CD4-positive, CD25-positive, alpha-beta regulatory T cell (primary cell): ENCODE data around the gene MGAT5. TPM values are rescaled to one million over a fixed set of nuclear protein-coding genes. Genes with fewer than 3 reads are reported as not detected.

ENCODE experiments used
- ATAC-seq, 2 donors: fragments of 150-1000 bp; cut with Tn5 transposase; one replicate each; pipeline ENCODE4 v1.10.0; 2021; ENCODE audit warnings: low read depth in 2 of 2, moderate number of reproducible peaks in 2 of 2, moderate library complexity in 1 of 2
- DNase-seq, 3 donors: peaks; one replicate each; pipeline versions ENCODE4 v3.0.0 to v3.0.0-alpha.2; 2012 to 2022; ENCODE audit warnings: mixed read lengths in 1 of 3
- H3K27ac ChIP-seq: one replicate; pipeline ENCODE4 v1.7.0; 2013; ENCODE audit warnings: mild to moderate bottlenecking, low read length; ENCODE audit not compliant: insufficient read depth, poor library complexity, severe bottlenecking
- H3K27me3 ChIP-seq: one replicate; pipeline ENCODE4 v1.7.0; 2013; ENCODE audit warnings: low read length; ENCODE audit not compliant: control insufficient read depth, insufficient read depth
- H3K36me3 ChIP-seq: one replicate; pipeline ENCODE4 v1.7.0; 2013; ENCODE audit warnings: mild to moderate bottlenecking, low read length, moderate library complexity; ENCODE audit not compliant: control insufficient read depth, insufficient read depth
- H3K4me1 ChIP-seq: 2 replicates; pipeline ENCODE4 v1.7.0; 2013; ENCODE audit warnings: mild to moderate bottlenecking, low read length; ENCODE audit not compliant: insufficient read depth, control insufficient read depth, poor library complexity, severe bottlenecking
- H3K4me3 ChIP-seq: one replicate; pipeline ENCODE4 v1.7.0; 2013; ENCODE audit warnings: low read depth, mild to moderate bottlenecking, low read length, moderate library complexity
- H3K9me3 ChIP-seq, 2 experiments: 1 replicate in 1 of 2; 2 replicates in 1 of 2; pipeline ENCODE4 v1.7.0; 2013; ENCODE audit warnings: low read length in 2 of 2, mild to moderate bottlenecking in 1 of 2, moderate library complexity in 1 of 2; ENCODE audit not compliant: control insufficient read depth in 2 of 2
- H3K27ac Mint-ChIP-seq, 3 donors: one replicate each; pipeline ENCODE4 v1.8.0; 2020 to 2022; ENCODE audit warnings: mild to moderate bottlenecking in 3 of 3, mixed read lengths in 3 of 3, moderate library complexity in 2 of 3
- H3K27me3 Mint-ChIP-seq: one replicate; pipeline ENCODE4 v1.8.0; 2022; ENCODE audit warnings: mild to moderate bottlenecking, mixed read lengths
- H3K36me3 Mint-ChIP-seq: one replicate; pipeline ENCODE4 v1.8.0; 2020; ENCODE audit warnings: mixed read lengths
- H3K4me1 Mint-ChIP-seq, 4 donors: one replicate each; pipeline ENCODE4 v1.8.0; 2020 to 2022; ENCODE audit warnings: mixed read lengths in 4 of 4, mild to moderate bottlenecking in 1 of 4
- H3K4me3 Mint-ChIP-seq, 4 donors: one replicate each; pipeline ENCODE4 v1.8.0; 2020 to 2022; ENCODE audit warnings: mild to moderate bottlenecking in 4 of 4, mixed read lengths in 4 of 4, moderate library complexity in 3 of 4
- H3K9me3 Mint-ChIP-seq, 7 donors: one replicate each; pipeline ENCODE4 v1.8.0; 2020 to 2022; ENCODE audit warnings: mixed read lengths in 7 of 7, mild to moderate bottlenecking in 3 of 7, moderate library complexity in 2 of 7
- polyA plus RNA-seq, 4 donors: library from polyadenylated mRNA; unstranded; fragments of 300-500 nt; fragmentation: Illumina TruSeq; gene quantifications; one replicate each; pipeline ENCODE4 v1.2.3, GENCODE V29; 2021
- total RNA-seq: library from RNA; stranded (reverse); gene quantifications from one replicate; pipeline ENCODE4 v1.2.3, GENCODE V29; 2022

Gene MGAT5
- total and polyA plus RNA-seq, 5 donors from 2014 or later: 3.6 to 68.8 (median 6.9) TPM

GRCh38 chr2:134454426-134454825 lies 200.6 kb downstream of the MGAT5 start:
- Histone ChIP-seq H3K4me1 (no peaks in the 10 kb centered on the region), H3K27ac (no peak overlapping the region), H3K4me3 (no peak overlapping the region), H3K36me3 (peaks cover 7% of the 10 kb centered on the region), H3K9me3 (no peaks in the 10 kb centered on the region), H3K27me3 (no peaks in the 10 kb centered on the region)
- H3K27ac Mint-ChIP-seq: no peak overlapping the region
- ATAC-seq: no peak
- peaks cover 15% of the 10 kb centered on the region for H3K36me3 Mint-ChIP-seq
- no peak overlapping the region for H3K4me3 Mint-ChIP-seq
- peaks cover 0 to 4% (median 1%) of the 10 kb centered on the region in 4 donors for H3K4me1 Mint-ChIP-seq
- peaks cover 4% of the 10 kb centered on the region for H3K27me3 Mint-ChIP-seq
- DNase-seq: no peak
- peaks cover 0 to 1% (median 0%) of the 10 kb centered on the region in 7 donors for H3K9me3 Mint-ChIP-seq

GRCh38 chr2:134454931-134455330 lies 201.1 kb downstream of the MGAT5 start:
- no peak overlapping the region for H3K4me3 Mint-ChIP-seq
- H3K27ac Mint-ChIP-seq: no peak overlapping the region
- no peaks in the 10 kb centered on the region for H3K9me3 ChIP-seq
- H3K4me3 ChIP-seq: no peak overlapping the region
- no peak for DNase-seq
- peaks cover 7% of the 10 kb centered on the region for H3K36me3 ChIP-seq
- no peak for ATAC-seq
- no peak overlapping the region for H3K27ac ChIP-seq
- H3K9me3 Mint-ChIP-seq: peaks cover 0 to 1% (median 0%) of the 10 kb centered on the region in 7 donors
- H3K27me3 Mint-ChIP-seq: peaks cover 4% of the 10 kb centered on the region
- no peaks in the 10 kb centered on the region for H3K27me3 ChIP-seq
- H3K4me1 Mint-ChIP-seq: peaks cover 0 to 4% (median 1%) of the 10 kb centered on the region in 4 donors
- no peaks in the 10 kb centered on the region for H3K4me1 ChIP-seq
- peaks cover 15% of the 10 kb centered on the region for H3K36me3 Mint-ChIP-seq

DNA sequence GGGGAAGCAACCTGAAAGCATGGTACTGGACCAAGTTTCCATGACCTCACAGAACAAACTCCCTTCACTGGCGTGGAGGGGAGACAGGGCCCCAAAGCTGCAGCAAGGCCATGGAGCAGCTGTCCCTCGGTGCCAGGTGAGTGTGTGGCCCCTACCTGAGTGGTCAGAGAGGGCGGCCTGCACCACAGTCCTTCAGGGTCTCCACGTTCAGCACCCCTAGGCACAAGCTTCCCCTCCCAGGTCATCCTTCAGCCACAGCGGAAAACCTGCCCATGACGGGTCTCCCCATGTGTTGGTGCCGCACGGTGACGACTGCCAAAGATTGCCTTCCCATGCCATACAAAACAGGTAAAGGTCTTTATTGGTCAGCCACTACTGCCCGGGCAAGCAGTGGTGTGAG lies 201.6 kb downstream of the MGAT5 start:
- H3K9me3 ChIP-seq: no peaks in the 10 kb centered on the region
- peaks cover 0 to 1% (median 0%) of the 10 kb centered on the region in 7 donors for H3K9me3 Mint-ChIP-seq
- ATAC-seq (no peak), DNase-seq (no peak)
- no peaks in the 10 kb centered on the region for H3K4me1 ChIP-seq
- H3K4me3 Mint-ChIP-seq: no peak overlapping the region
- H3K27ac Mint-ChIP-seq: no peak overlapping the region
- peaks cover 15% of the 10 kb centered on the region for H3K36me3 Mint-ChIP-seq
- no peak overlapping the region for H3K4me3 ChIP-seq
- H3K27me3 ChIP-seq: no peaks in the 10 kb centered on the region
- H3K27ac ChIP-seq: no peak overlapping the region
- H3K36me3 ChIP-seq: peaks cover 7% of the 10 kb centered on the region
- H3K4me1 Mint-ChIP-seq: peaks cover 0 to 4% (median 1%) of the 10 kb centered on the region in 4 donors
- H3K27me3 Mint-ChIP-seq: peaks cover 4% of the 10 kb centered on the region

DNA sequence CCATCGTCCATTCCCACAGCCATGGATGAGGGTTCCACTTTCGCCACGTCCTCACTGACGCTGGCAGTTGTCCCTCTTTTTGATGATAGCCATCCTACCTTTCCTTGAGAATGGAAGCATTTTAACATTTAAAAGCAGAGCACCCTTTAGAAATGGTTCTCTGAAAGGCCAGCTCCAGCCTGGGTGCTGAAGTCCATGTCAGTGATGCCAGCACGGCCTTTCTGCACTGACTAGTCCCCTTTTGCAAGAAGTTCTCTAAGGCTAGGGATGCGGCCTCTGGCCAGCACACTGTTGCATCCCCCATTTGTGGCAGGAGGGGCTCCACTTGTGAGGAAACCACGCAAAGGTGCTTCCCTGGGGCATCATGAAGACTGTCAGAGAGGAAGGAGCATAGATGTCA lies 203.5 kb downstream of the MGAT5 start:
- Mint-ChIP-seq H3K36me3 (peaks cover 12% of the 10 kb centered on the region), H3K27ac (no peak overlapping the region), H3K4me1 (no peaks in the 10 kb centered on the region), H3K9me3 (peaks cover 0 to 1% (median 0%) of the 10 kb centered on the region in 7 donors), H3K27me3 (peaks cover 4% of the 10 kb centered on the region), H3K4me3 (no peak overlapping the region)
- Histone ChIP-seq H3K27me3 (no peaks in the 10 kb centered on the region), H3K4me3 (no peak overlapping the region), H3K9me3 (no peaks in the 10 kb centered on the region), H3K27ac (no peak overlapping the region), H3K4me1 (no peaks in the 10 kb centered on the region), H3K36me3 (peaks cover 7% of the 10 kb centered on the region)
- ATAC-seq (no peak), DNase-seq (no peak)

DNA sequence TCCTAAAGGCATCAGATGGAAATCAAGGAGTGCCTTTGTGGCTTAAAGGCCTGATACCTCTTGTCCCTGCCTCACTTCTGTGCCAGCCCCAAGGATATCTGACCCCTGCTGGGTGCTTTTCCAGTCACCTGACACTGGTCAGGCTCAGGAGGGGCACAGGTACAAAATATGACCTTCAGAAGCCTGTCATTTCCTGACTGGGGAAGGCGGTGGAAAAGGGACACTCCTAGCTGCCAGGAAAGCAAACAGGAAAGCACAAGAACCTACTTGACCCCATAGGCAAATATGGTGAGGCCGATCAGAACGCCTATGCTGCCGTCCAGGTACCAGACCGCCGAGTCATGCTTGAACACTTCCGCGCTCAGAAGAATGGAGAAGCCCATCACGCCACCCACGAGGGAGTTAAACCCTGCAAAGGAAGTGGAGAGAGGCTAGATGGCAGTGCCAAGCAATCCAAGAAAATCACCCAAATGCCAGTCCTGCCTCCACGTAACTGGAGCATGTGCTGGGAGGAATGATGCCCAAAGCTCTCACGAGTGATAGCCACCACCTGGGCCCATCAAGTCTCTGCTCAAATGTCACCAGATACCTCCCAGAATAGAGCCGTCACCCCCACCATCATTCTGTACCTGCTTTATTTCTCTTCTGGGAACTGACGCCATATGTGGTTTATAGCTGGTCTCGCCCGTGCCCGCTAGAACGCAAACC lies 204.0 kb downstream of the MGAT5 start:
- H3K4me1 Mint-ChIP-seq: no peaks in the 10 kb centered on the region
- peak overlapping the region in 1 of 3 donors; percentile 25 for H3K27ac Mint-ChIP-seq
- H3K27me3 ChIP-seq: no peaks in the 10 kb centered on the region
- no peak overlapping the region for H3K27ac ChIP-seq
- peaks cover 4% of the 10 kb centered on the region for H3K36me3 ChIP-seq
- no peak for DNase-seq
- peaks cover 4% of the 10 kb centered on the region for H3K27me3 Mint-ChIP-seq
- peaks cover 0 to 1% (median 0%) of the 10 kb centered on the region in 7 donors for H3K9me3 Mint-ChIP-seq
- H3K4me3 ChIP-seq: no peak overlapping the region
- no peaks in the 10 kb centered on the region for H3K4me1 ChIP-seq
- no peak overlapping the region for H3K4me3 Mint-ChIP-seq
- ATAC-seq: no peak
- H3K9me3 ChIP-seq: no peaks in the 10 kb centered on the region
- H3K36me3 Mint-ChIP-seq: peaks cover 12% of the 10 kb centered on the region

GRCh38 chr2:134458473-134458853 lies 204.6 kb downstream of the MGAT5 start:
- peaks cover 4% of the 10 kb centered on the region for H3K27me3 Mint-ChIP-seq
- peaks cover 0 to 1% (median 0%) of the 10 kb centered on the region in 7 donors for H3K9me3 Mint-ChIP-seq
- H3K4me1 ChIP-seq: no peaks in the 10 kb centered on the region
- H3K27ac ChIP-seq: no peak overlapping the region
- H3K4me1 Mint-ChIP-seq: no peaks in the 10 kb centered on the region
- ATAC-seq (no peak), DNase-seq (no peak)
- no peak overlapping the region for H3K27ac Mint-ChIP-seq
- no peak overlapping the region for H3K4me3 Mint-ChIP-seq
- no peaks in the 10 kb centered on the region for H3K27me3 ChIP-seq
- no peaks in the 10 kb centered on the region for H3K36me3 ChIP-seq
- no peaks in the 10 kb centered on the region for H3K9me3 ChIP-seq
- H3K4me3 ChIP-seq: no peak overlapping the region
- peaks cover 12% of the 10 kb centered on the region for H3K36me3 Mint-ChIP-seq

- no peak for ATAC-seq
- Histone ChIP-seq H3K27ac (no peak overlapping the region), H3K9me3 (no peaks in the 10 kb centered on the region), H3K27me3 (no peaks in the 10 kb centered on the region), H3K4me1 (no peaks in the 10 kb centered on the region), H3K36me3 (no peaks in the 10 kb centered on the region), H3K4me3 (no peak overlapping the region)
- no peak overlapping the region for H3K27ac Mint-ChIP-seq
- H3K9me3 Mint-ChIP-seq: peaks cover 0 to 1% (median 0%) of the 10 kb centered on the region in 7 donors
- no peak overlapping the region for H3K4me3 Mint-ChIP-seq
- H3K4me1 Mint-ChIP-seq: no peaks in the 10 kb centered on the region
- peaks cover 4% of the 10 kb centered on the region for H3K27me3 Mint-ChIP-seq
- DNase-seq: no peak
- peaks cover 9% of the 10 kb centered on the region for H3K36me3 Mint-ChIP-seq
Measured at GRCh38 chr2:134458950-134459349, 205.1 kb downstream of the MGAT5 start.
